ENCODE data around the gene CCL19. TPM values are rescaled to one million over a fixed set of nuclear protein-coding genes. Genes with fewer than 3 reads are reported as not detected.

CCL19 gene
- total RNA-seq, 1 experiment from 2014 or later = not detected

- no peak for TF ChIP-seq ZBTB33 (IDR thresholded peaks at IDR 0.05; ENCODE audit: extremely low read depth, insufficient replicate concordance, low read length)
- no peak for TF ChIP-seq CTCF (IDR thresholded peaks at IDR 0.05 in 2 of 3, conservative IDR thresholded peaks at IDR 0.05 in 1 of 3; ENCODE audit: borderline replicate concordance in 1 of 3, insufficient read depth in 1 of 3, low read depth in 2 of 3, low read length in 2 of 3)
- TF ChIP-seq RAD21 (IDR thresholded peaks at IDR 0.05; ENCODE audit: low read depth) = no peak
- TF ChIP-seq SRF (IDR thresholded peaks at IDR 0.05; ENCODE audit: low read depth) = no peak
- no peak for TF ChIP-seq CBX3 (IDR thresholded peaks at IDR 0.05; ENCODE audit: low read depth)
- TF ChIP-seq SIN3A (IDR thresholded peaks at IDR 0.05; ENCODE audit: low read depth) = no peak
- TF ChIP-seq EZH2phosphoT487 (IDR thresholded peaks at IDR 0.05; ENCODE audit: borderline replicate concordance) = no peak
- TF ChIP-seq ZNF274 (IDR thresholded peaks at IDR 0.05; ENCODE audit: low read depth, low read length) = no peak
- peak; percentile 7 for TF ChIP-seq YY1 (IDR thresholded peaks at IDR 0.05; ENCODE audit: extremely low read depth, insufficient replicate concordance, low read depth, low read length)
- TF ChIP-seq CEBPB (IDR thresholded peaks at IDR 0.05; ENCODE audit: low read depth) = no peak; the same call in 1 of the 2 replicates
Observed at GRCh38 chr9:34665381-34666250, 25.5 kb downstream of the CCL19 start (continued).

Measured in HCT116 (cell line).